Stimulated activated naive CD8-positive, alpha-beta T cell treated with anti-CD3 and anti-CD28 coated beads, Interleukin-15, Interleukin-2, amounts not matched to agents 100 ng/mL and 50 ng/mL, for 24 hours (primary cell): ENCODE results near the gene FRMD4A.
"Not testable (repeated sequence)": the region's sequence is repeated elsewhere in the genome, so short reads cannot be mapped to it uniquely, and the experiment has no call there.

Experiments
- H3K27ac Mint-ChIP-seq: one replicate; pipeline ENCODE4 v1.8.0; 2021; ENCODE audit warnings: mild to moderate bottlenecking, mixed read lengths
- H3K27me3 Mint-ChIP-seq: one replicate; pipeline ENCODE4 v1.8.0; 2021; ENCODE audit warnings: mixed read lengths
- H3K36me3 Mint-ChIP-seq: one replicate; pipeline ENCODE4 v1.8.0; 2021; ENCODE audit warnings: low read depth, mixed read lengths
- H3K4me1 Mint-ChIP-seq: one replicate; pipeline ENCODE4 v1.8.0; 2021; ENCODE audit warnings: low read depth, mixed read lengths
- H3K4me3 Mint-ChIP-seq: one replicate; pipeline ENCODE4 v1.8.0; 2021; ENCODE audit warnings: mild to moderate bottlenecking, mixed read lengths
- H3K9me3 Mint-ChIP-seq: one replicate; pipeline ENCODE4 v1.8.0; 2021; ENCODE audit warnings: mixed read lengths

FRMD4A gene

DNA sequence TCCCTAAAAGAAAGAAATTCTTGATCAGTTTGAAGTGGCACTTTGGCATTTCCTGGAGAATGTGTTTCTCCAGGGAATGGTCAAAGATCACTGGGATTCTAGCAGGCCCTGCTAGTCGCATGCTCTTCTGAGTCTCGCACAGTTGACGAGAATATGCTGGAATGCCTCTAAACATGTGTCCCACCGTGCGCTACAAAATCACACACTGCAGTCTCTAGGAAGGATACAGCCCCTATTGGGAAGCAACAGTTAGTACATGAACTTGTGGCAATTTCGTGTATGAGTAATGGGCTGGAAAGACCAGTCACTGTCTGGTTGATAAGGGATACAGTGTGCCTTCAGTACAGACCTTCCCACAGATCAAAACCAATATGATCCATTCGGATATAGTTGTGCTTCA, 486.1 kb downstream of the FRMD4A start:
- H3K27me3 Mint-ChIP-seq = peaks cover 25% of the 10 kb centered on the region
- H3K9me3 Mint-ChIP-seq = no peaks in the 10 kb centered on the region
- peaks cover 13% of the 10 kb centered on the region for H3K4me1 Mint-ChIP-seq
- H3K36me3 Mint-ChIP-seq = no peaks in the 10 kb centered on the region
- no peak overlapping the region for H3K27ac Mint-ChIP-seq
- no peak overlapping the region for H3K4me3 Mint-ChIP-seq

DNA sequence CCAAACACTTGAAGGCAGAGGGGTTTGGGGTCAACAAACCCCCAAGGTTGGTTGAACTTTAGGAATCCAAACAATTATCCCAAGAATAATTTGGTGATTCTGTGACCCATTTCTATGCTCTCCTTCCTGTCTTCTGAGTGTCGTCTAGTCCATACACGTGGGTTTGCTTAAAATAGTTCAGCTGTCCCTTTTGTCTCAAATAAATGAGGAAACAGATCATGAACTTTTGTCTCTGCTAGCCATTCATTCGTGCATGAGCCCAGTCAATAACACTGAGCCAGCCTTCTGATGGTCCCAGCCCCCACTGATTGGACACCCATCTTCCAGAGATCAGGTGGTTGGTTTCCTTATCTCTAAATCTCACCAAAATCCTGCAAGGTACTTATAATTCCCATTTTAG, 488.6 kb downstream of the FRMD4A start:
- H3K27ac Mint-ChIP-seq = no peak overlapping the region
- H3K27me3 Mint-ChIP-seq = peaks cover 10% of the 10 kb centered on the region
- H3K4me1 Mint-ChIP-seq = peaks cover 6% of the 10 kb centered on the region
- no peaks in the 10 kb centered on the region for H3K36me3 Mint-ChIP-seq
- no peak overlapping the region for H3K4me3 Mint-ChIP-seq
- no peaks in the 10 kb centered on the region for H3K9me3 Mint-ChIP-seq

DNA sequence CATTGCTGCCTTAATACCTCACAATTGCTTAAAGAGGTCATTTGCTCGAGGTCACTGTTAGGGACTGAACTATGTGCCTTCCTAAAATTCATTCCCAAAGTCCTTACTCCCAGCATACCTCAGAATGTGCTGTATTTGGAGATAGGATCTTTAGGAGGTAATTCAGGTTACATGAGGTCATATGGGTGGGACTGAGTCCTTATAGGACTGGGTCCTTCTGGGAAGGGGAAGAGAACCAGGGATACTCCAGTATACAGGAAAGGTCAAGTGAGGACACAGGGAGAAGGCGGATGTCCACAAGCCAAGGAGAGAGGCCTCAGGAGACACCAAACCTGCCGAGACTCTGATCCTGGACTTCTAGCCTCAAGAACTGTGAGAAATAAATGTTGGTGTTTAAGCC, 490.7 kb downstream of the FRMD4A start:
- H3K27me3 Mint-ChIP-seq = peaks cover 4% of the 10 kb centered on the region
- no peaks in the 10 kb centered on the region for H3K36me3 Mint-ChIP-seq
- no peaks in the 10 kb centered on the region for H3K9me3 Mint-ChIP-seq
- no peak overlapping the region for H3K27ac Mint-ChIP-seq
- no peak overlapping the region for H3K4me3 Mint-ChIP-seq
- H3K4me1 Mint-ChIP-seq = no peaks in the 10 kb centered on the region

DNA sequence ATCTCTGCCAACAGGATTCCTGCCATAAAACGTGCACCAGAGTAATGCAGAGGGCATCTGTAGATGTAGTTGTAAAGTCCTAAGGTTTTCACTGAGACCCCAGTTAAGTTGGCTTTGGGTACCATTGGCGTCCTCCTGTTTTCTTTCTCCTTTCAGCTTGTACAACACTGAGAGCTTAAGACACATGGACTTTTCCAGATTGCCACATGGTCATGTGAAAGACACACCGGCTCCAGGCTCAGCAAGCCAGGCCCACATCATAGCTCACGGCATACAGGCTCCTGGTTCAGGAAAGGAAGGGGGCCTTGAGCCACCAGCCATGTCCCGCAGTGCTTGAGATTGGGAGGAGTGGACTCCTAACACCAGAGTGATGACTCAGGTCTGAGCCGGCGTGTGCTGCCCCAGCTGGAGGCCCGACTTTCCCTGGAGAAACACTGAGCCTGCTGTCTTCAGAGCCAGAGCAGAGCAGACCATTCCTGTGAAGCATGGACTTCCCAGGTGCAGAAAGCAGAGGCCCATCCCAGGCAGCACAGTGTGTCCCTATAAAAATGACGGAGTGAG, 491.2 kb downstream of the FRMD4A start:
- peaks cover 4% of the 10 kb centered on the region for H3K27me3 Mint-ChIP-seq
- no peaks in the 10 kb centered on the region for H3K9me3 Mint-ChIP-seq
- no peaks in the 10 kb centered on the region for H3K36me3 Mint-ChIP-seq
- no peak overlapping the region for H3K4me3 Mint-ChIP-seq
- no peaks in the 10 kb centered on the region for H3K4me1 Mint-ChIP-seq
- H3K27ac Mint-ChIP-seq = no peak overlapping the region

DNA sequence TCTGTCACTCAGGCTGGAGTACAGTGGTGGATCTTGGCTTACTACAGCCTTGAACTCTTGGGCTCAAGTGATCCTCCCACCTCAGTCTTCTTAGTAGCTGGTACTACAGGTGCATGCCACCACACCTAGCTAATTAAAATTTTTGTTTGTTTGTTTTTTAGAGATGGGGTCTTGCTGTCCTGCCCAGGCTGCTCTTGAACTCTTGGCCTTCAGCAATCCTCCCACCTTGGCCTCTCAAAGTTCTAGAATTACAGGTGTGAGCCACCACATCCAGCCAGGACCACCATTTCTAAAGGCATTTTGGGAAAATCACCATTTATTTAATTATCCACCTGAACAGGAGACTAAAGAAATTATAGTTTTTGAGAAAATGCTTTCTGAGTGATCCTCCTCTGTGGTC, 491.7 kb downstream of the FRMD4A start:
- no peaks in the 10 kb centered on the region for H3K9me3 Mint-ChIP-seq
- H3K4me3 Mint-ChIP-seq = no peak overlapping the region
- H3K4me1 Mint-ChIP-seq = no peaks in the 10 kb centered on the region
- H3K36me3 Mint-ChIP-seq = no peaks in the 10 kb centered on the region
- peaks cover 4% of the 10 kb centered on the region for H3K27me3 Mint-ChIP-seq
- no peak overlapping the region for H3K27ac Mint-ChIP-seq

DNA sequence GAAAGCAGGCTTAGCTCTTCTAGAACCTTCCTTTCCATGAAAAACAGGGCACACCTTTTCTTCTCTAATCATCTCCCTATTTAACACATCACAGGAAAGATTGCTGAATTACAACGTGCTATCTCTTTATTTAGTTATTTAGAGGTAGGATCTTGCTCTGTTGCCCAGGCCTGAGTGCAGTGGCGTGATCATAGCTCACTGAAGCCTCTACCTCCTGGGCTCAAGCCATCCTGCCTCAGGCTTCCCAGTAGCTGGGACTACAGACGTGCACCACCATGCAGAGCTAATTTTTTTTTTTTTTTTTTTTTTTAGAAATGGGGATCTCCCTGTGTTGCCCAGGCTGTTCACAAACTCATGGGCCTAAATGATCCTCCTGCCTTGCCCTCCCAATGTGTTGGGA, 492.8 kb downstream of the FRMD4A start:
- Mint-ChIP-seq H3K4me3 (no peak overlapping the region), H3K4me1 (no peaks in the 10 kb centered on the region), H3K9me3 (no peaks in the 10 kb centered on the region), H3K27ac (no peak overlapping the region), H3K27me3 (no peaks in the 10 kb centered on the region), H3K36me3 (no peaks in the 10 kb centered on the region)

DNA sequence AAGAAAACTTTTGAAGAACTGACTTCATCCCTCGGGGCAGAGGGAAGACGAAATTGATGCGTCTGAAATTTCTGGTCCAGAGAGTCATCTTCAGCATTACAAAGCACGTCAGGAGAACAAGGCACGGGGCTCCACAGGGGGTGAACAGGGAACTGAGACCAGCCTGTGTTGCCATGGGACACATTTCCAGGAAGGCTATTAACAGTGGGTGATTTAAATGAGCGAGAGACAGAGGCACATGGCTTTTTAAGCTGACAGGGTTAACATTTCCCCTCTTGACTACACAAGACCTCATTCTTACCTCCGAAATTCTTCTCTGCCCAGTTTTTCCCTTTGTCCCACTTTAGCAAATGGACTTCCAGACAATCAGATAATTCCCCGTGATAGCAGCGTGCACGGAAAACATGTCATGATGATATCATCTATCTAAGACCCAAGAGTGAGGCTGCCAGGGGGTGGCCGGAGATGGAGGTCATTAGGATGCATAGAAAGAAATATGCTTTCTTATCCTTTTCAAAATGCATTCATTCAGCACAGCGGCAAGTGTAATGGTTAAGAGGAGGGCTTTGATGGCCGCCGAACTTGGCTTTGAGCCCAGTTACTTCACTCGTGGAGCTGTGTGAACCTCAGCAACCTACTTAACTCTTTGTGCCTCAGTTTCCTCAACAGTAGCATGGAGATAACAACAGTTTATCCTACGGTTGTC, 496.0 kb downstream of the FRMD4A start:
- no peak overlapping the region for H3K27ac Mint-ChIP-seq
- H3K9me3 Mint-ChIP-seq = no peaks in the 10 kb centered on the region
- no peaks in the 10 kb centered on the region for H3K27me3 Mint-ChIP-seq
- H3K4me1 Mint-ChIP-seq = peaks cover 7% of the 10 kb centered on the region
- no peak overlapping the region for H3K4me3 Mint-ChIP-seq
- H3K36me3 Mint-ChIP-seq = no peaks in the 10 kb centered on the region

DNA sequence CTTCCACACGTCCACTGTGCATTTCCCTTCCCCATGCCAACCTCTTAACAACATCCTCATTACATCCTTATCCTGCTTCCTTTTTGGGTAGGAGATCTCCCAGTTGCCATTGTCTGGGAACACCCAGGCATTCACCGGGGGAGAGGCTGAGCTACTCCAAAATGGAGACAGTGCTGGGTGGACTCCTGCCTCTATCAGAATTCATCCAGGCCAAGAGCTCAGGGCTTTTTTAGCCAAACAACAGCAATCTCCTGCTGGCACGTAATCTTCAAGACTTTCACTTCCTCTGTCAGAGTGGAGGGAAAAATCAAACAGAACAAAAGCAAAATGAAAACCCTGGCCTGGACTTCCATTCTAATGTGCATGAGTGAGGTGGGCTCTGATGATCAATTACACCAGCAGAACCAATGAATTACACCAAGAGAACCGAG, 499.0 kb downstream of the FRMD4A start:
- Mint-ChIP-seq H3K4me1 (peaks cover 7% of the 10 kb centered on the region), H3K36me3 (no peaks in the 10 kb centered on the region), H3K27me3 (no peaks in the 10 kb centered on the region), H3K27ac (no peak overlapping the region), H3K4me3 (no peak overlapping the region), H3K9me3 (no peaks in the 10 kb centered on the region)

DNA sequence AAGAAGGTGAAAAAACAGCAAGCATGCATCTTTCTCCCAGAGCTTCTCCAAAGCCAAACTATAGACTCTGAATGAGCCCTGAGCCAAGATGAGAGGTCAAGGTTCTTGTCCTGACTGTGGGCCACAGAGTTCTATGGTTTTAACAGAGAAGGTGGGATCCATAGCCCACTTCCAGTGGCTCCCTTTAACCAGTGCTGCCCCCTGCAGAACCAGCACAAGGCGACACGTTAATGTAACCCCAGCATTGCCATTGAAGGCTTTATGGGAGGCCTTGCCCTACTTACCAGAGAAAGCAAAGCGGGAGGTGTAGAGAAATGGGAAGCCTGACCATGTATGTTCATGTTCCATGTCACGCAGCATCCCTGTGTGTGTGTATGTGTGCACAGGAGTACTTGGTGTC, 500.3 kb downstream of the FRMD4A start:
- no peaks in the 10 kb centered on the region for H3K9me3 Mint-ChIP-seq
- peaks cover 7% of the 10 kb centered on the region for H3K4me1 Mint-ChIP-seq
- no peak overlapping the region for H3K27ac Mint-ChIP-seq
- H3K27me3 Mint-ChIP-seq = no peaks in the 10 kb centered on the region
- no peaks in the 10 kb centered on the region for H3K36me3 Mint-ChIP-seq
- no peak overlapping the region for H3K4me3 Mint-ChIP-seq

DNA sequence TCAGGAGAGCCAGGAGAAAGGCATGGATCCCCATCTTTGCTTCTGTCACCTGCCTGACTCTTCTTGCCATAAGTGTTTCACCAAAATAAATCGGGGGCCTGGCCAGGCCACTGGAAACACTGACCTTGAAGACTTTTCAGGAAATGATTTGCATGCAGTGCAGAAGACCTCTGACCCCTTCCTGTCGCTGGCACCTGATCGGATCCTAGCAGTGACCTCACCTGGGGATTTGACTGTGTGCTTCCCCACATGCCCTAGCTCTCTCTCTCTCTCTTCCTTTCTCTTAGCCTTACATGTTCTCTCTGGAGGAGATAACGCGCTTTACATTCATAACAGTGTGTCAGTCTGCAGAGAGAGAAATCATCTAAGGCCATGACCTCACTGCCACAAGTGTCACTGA, 500.9 kb downstream of the FRMD4A start:
- no peaks in the 10 kb centered on the region for H3K27me3 Mint-ChIP-seq
- H3K4me3 Mint-ChIP-seq = no peak overlapping the region
- no peaks in the 10 kb centered on the region for H3K36me3 Mint-ChIP-seq
- peaks cover 7% of the 10 kb centered on the region for H3K4me1 Mint-ChIP-seq
- H3K27ac Mint-ChIP-seq = no peak overlapping the region
- H3K9me3 Mint-ChIP-seq = no peaks in the 10 kb centered on the region

DNA sequence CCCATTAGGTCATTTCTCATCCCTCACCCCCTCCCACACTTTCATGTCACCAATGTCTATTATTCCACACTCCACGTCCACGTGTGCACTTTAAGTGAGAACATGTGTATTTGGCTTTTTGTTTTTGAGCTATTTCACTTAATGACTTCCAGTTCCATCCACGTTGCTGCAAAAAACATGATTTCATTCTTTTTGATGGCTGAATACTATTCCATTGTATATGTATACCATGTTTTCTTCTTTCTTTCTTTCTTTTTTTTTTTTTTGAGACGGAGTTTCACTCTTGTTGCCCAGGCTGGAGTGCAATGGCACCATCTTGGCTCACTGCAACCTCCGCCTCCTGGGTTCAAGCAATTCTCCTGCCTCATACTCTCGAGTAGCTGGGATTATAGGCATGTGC, 502.4 kb downstream of the FRMD4A start:
- H3K9me3 Mint-ChIP-seq, H3K27me3 Mint-ChIP-seq, H3K4me1 Mint-ChIP-seq, H3K27ac Mint-ChIP-seq, H3K36me3 Mint-ChIP-seq, H3K4me3 Mint-ChIP-seq: not testable (repeated sequence)

DNA sequence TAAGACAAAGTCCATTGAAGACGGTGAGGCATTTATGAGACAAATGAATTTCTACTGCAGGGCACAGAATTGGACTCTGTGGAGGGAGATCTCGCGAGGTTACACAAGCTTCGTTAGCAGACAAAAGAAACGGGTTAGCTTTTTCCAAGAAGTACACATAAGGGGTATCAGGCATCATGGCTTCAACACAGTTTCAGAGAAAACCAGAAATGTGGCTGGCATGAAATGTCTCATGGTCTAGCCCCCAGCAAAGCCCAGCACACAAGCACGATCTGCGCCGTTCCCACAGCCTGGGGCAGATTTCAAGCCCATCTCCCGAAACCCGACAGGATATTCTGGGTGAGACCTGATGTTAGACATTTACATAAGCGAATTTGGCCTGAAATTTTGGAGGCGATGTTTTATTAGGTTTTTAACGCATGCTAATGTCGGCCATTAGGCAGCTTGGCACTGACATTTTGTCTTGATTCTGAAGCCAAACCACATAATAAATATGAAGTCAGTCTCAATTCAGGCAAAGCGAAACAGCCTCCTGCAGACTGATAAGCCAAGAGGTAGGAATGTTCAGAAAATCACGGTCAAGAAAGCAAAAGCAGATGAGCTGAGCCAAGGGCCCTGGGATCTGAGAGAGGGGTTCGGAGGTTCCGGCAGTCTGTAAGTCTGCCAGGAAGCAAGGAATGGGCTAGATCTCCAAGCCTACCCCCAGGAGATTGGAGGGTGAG, 503.5 kb downstream of the FRMD4A start:
- Mint-ChIP-seq H3K27me3 (no peaks in the 10 kb centered on the region), H3K9me3 (no peaks in the 10 kb centered on the region), H3K27ac (no peak overlapping the region), H3K36me3 (no peaks in the 10 kb centered on the region), H3K4me1 (peaks cover 7% of the 10 kb centered on the region), H3K4me3 (no peak overlapping the region)

DNA sequence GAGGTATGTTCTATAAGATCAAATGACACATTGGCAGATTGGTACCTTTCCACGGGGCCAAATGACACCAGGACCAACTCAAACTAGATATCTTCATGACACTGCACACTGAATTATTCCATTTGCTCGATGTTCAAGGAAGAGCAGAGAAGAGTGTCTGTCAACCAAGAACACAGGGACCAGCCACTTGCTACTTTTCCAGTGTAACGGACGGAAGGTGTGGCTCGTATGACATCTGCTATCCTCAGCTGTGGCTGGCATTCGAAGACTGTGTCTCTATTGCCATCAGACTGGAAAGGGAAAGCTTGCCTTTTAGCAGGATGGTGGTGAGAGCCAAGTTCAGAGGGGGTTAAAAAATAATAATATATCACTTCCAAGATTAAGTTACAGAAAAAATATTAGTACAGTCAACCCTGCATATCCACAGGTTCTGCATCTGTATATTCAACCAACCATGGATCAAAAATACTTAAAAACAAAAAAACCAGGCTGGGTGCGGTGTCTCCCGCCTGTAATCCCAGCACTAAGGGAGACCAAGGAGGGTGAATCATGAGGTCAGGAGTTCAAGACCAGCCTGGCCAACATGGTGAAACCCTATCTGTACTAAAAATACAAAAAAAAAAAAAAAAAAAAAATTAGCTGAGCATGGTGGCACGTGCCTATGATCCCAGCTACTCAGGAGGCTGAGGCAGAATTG, 506.9 kb downstream of the FRMD4A start:
- peaks cover 8% of the 10 kb centered on the region for H3K4me1 Mint-ChIP-seq
- no peak overlapping the region for H3K27ac Mint-ChIP-seq

DNA sequence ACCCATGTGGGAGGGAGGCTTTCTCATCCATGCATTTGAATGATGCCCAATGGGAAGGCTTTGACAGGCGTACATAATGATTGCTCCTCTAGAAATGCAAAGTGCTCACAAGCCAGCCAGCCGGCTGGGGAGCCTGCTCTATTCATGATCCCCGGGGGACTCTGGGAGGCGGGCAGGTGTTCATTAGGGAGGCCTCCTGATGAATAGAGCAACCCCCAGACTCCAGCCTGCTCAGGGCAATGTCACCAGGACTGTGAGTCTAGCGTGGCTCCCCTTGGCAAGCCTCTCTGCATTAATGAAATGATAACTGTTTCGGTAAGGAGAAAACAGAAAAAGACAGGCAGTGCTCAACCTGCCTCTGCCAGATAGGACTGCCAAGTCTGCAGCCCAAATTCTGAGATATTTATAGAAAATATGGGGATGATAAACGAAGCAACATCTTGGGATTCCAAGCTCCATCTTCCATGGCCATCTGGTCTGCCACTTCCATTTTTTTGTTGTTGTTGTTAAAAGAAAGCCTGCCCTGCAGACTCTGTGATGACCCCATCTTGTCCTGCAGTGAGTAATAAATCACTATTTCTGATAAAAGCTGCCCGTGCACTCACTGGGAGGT, 507.5 kb downstream of the FRMD4A start:
- Mint-ChIP-seq H3K4me1 (peaks cover 8% of the 10 kb centered on the region), H3K4me3 (no peak overlapping the region), H3K27me3 (peaks cover 4% of the 10 kb centered on the region)

More for the DNA sequence above, 506.9 kb downstream of the FRMD4A start:
- no peaks in the 10 kb centered on the region for H3K9me3 Mint-ChIP-seq
- no peaks in the 10 kb centered on the region for H3K36me3 Mint-ChIP-seq
- peaks cover 4% of the 10 kb centered on the region for H3K27me3 Mint-ChIP-seq
- no peak overlapping the region for H3K4me3 Mint-ChIP-seq

DNA sequence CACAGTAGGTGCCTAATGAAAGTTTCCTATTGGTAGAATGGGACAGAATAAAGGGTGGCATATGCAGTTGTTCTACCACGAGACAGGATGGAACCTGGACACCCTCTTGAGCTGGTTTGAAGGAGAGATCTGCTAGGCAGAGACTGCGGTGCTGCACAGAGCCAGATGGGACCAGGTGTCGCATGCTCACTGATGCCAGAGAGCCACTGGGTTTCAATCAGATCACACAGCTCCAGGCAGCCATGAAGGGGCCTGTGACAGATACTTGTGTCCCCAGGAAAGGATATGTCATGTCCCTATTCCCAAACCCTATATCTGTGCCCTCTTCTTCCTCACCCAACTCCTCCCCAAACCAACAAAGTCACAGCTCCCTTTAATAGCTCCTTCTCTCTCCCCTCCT, 508.2 kb downstream of the FRMD4A start:
- peaks cover 8% of the 10 kb centered on the region for H3K4me1 Mint-ChIP-seq
- H3K36me3 Mint-ChIP-seq = no peaks in the 10 kb centered on the region
- H3K4me3 Mint-ChIP-seq = no peak overlapping the region
- H3K9me3 Mint-ChIP-seq = peaks cover 3% of the 10 kb centered on the region
- no peak overlapping the region for H3K27ac Mint-ChIP-seq
- peaks cover 4% of the 10 kb centered on the region for H3K27me3 Mint-ChIP-seq

More for the DNA sequence above, 507.5 kb downstream of the FRMD4A start:
- Mint-ChIP-seq H3K9me3 (no peaks in the 10 kb centered on the region), H3K36me3 (no peaks in the 10 kb centered on the region), H3K27ac (no peak overlapping the region)
